ENCODE results near the gene ZKSCAN7.
"Not testable (repeated sequence)": the region's sequence is repeated elsewhere in the genome, so short reads cannot be mapped to it uniquely, and the experiment has no call there.

DNA sequence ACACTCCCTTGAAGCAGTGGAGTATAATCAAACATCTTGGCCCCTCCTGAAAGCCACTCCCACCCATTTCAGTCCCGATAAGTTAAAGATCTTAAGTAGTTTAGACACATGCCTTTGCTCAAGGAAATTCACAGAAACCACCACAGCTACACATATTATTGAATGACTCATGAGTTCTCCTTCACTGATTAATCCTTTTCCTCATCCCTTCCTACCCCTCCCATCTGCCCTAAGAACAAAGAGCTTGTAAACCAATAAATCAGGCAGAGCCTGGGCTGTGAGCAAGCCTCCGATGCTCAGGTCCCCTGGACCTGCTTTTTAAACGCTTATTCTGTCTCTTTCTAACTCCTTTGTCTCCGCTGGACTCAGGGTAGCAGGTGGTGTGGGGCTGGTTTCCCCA is 20.3 kb upstream of the ZKSCAN7 start:
- TF ChIP-seq NFRKB (IDR thresholded peaks at IDR 0.05); FOXA1 (IDR thresholded peaks at IDR 0.05); SUZ12 (IDR thresholded peaks at IDR 0.05); LEF1 (IDR thresholded peaks at IDR 0.05; ENCODE audit: borderline replicate concordance); FOXK2 (IDR thresholded peaks at IDR 0.05); SP1 (IDR thresholded peaks at IDR 0.05); ZNF384 (IDR thresholded peaks at IDR 0.05); TARDBP (IDR thresholded peaks at IDR 0.05); HDGF (IDR thresholded peaks at IDR 0.05; ENCODE audit: borderline replicate concordance); BHLHE40 (IDR thresholded peaks at IDR 0.05; ENCODE audit: borderline replicate concordance); ARNT (IDR thresholded peaks at IDR 0.05); ELF4 (IDR thresholded peaks at IDR 0.05); FOXM1 (IDR thresholded peaks at IDR 0.05; ENCODE audit: borderline replicate concordance): not testable (repeated sequence)
- TF ChIP-seq, protein P1, sequence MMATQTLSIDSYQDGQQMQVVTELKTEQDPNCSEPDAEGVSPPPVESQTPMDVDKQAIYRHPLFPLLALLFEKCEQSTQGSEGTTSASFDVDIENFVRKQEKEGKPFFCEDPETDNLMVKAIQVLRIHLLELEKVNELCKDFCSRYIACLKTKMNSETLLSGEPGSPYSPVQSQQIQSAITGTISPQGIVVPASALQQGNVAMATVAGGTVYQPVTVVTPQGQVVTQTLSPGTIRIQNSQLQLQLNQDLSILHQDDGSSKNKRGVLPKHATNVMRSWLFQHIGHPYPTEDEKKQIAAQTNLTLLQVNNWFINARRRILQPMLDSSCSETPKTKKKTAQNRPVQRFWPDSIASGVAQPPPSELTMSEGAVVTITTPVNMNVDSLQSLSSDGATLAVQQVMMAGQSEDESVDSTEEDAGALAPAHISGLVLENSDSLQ (IDR thresholded peaks at IDR 0.05) = not testable (repeated sequence)

Measured in HEK293T (cell line).